ENCODE measurements around the gene DICER1. TPM values are rescaled to one million over a fixed set of nuclear protein-coding genes. Genes with fewer than 3 reads are reported as not detected.

Gene DICER1
- total RNA-seq, 1 donor from 2014 or later = 69.6 TPM

- DNase-seq (no peak), ATAC-seq (ENCODE audit: low read depth) (no peak)
- Mint-ChIP-seq H3K27ac (no peak overlapping the region), H3K27me3 (peaks cover 17% of the 10 kb centered on the region), H3K4me1 (no peaks in the 10 kb centered on the region), H3K36me3 (ENCODE audit: low read depth) (no peaks in the 10 kb centered on the region), H3K9me3 (peaks cover 1% of the 10 kb centered on the region), H3K4me3 (no peak overlapping the region)
- POLR2A ChIA-PET = no interaction called here
- intact Hi-C loops (cut with micrococcal nuclease) = no loop called here
- CTCF ChIA-PET = no interaction called here
- no peak for TF ChIP-seq CTCF (IDR thresholded peaks at IDR 0.05)
These were observed 88.3 kb downstream of the DICER1 start for GRCh38 chr14:95069018-95069417.

GRCh38 chr14:95068521-95068920 is 88.8 kb downstream of the DICER1 start:
- no peak for DNase-seq
- TF ChIP-seq CTCF (IDR thresholded peaks at IDR 0.05) = no peak

GRCh38 chr14:95068080-95068479 is 89.2 kb downstream of the DICER1 start:
- Mint-ChIP-seq H3K27ac (no peak overlapping the region), H3K27me3 (peaks cover 9% of the 10 kb centered on the region), H3K9me3 (no peaks in the 10 kb centered on the region), H3K36me3 (ENCODE audit: low read depth) (no peaks in the 10 kb centered on the region), H3K4me3 (no peak overlapping the region), H3K4me1 (no peaks in the 10 kb centered on the region)
- POLR2A ChIA-PET = no interaction called here
- intact Hi-C loops (cut with micrococcal nuclease) = no loop called here
- CTCF ChIA-PET = no interaction called here
- DNase-seq (no peak), ATAC-seq (ENCODE audit: low read depth) (no peak)
- TF ChIP-seq CTCF (IDR thresholded peaks at IDR 0.05) = no peak

More at GRCh38 chr14:95068521-95068920, 88.8 kb downstream of the DICER1 start:
- peaks cover 12% of the 10 kb centered on the region for H3K27me3 Mint-ChIP-seq
- H3K4me3 Mint-ChIP-seq = no peak overlapping the region
- H3K4me1 Mint-ChIP-seq = no peaks in the 10 kb centered on the region
- no peaks in the 10 kb centered on the region for H3K36me3 Mint-ChIP-seq (ENCODE audit: low read depth)
- CTCF ChIA-PET = no interaction called here
- H3K9me3 Mint-ChIP-seq = no peaks in the 10 kb centered on the region
- intact Hi-C loops (cut with micrococcal nuclease) = no loop called here
- H3K27ac Mint-ChIP-seq = no peak overlapping the region
- POLR2A ChIA-PET = no interaction called here
- ATAC-seq (ENCODE audit: low read depth) = no peak

GRCh38 chr14:95067526-95067925 is 89.8 kb downstream of the DICER1 start:
- no peak overlapping the region for H3K27ac Mint-ChIP-seq
- no peaks in the 10 kb centered on the region for H3K4me1 Mint-ChIP-seq
- peaks cover 7% of the 10 kb centered on the region for H3K27me3 Mint-ChIP-seq
- ChIA-PET POLR2A (no interaction called here), CTCF (no interaction called here)
- H3K9me3 Mint-ChIP-seq = no peaks in the 10 kb centered on the region
- DNase-seq = no peak
- no peak for ATAC-seq (ENCODE audit: low read depth)
- TF ChIP-seq CTCF (IDR thresholded peaks at IDR 0.05) = no peak
- intact Hi-C loops (cut with micrococcal nuclease) = no loop called here
- H3K4me3 Mint-ChIP-seq = no peak overlapping the region
- H3K36me3 Mint-ChIP-seq (ENCODE audit: low read depth) = no peaks in the 10 kb centered on the region

- intact Hi-C loops (cut with micrococcal nuclease) = no loop called here
- POLR2A ChIA-PET = no interaction called here
- no peaks in the 10 kb centered on the region for H3K4me1 Mint-ChIP-seq
These were observed 90.8 kb downstream of the DICER1 start for GRCh38 chr14:95066427-95066986.

More at GRCh38 chr14:95066427-95066986, 90.8 kb downstream of the DICER1 start:
- Mint-ChIP-seq H3K36me3 (ENCODE audit: low read depth) (no peaks in the 10 kb centered on the region), H3K4me3 (no peak overlapping the region), H3K9me3 (no peaks in the 10 kb centered on the region), H3K27ac (no peak overlapping the region), H3K27me3 (peaks cover 7% of the 10 kb centered on the region)
- DNase-seq = no peak
- TF ChIP-seq CTCF (IDR thresholded peaks at IDR 0.05) = no peak
- ATAC-seq (ENCODE audit: low read depth) = no peak
- CTCF ChIA-PET = no interaction called here

All from activated B cell treated with CpG ODN at 0.5 μM for 24 hours (primary cell).